DMS 273 (cell line): ENCODE data around the gene DMTF1.
A peak's percentile ranks its signal among the peaks of the same experiment; 100 is the strongest.

Source experiments
- DNase-seq: peaks from one replicate; lab custom pipeline; 2025; ENCODE audit not compliant: unreplicated experiment; lab: John Stamatoyannopoulos, UW

Gene DMTF1

GRCh38 chr7:87144173-87144657, 8.0 kb upstream of the DMTF1 start:
- DNase-seq, result peak; percentile 45

- peak; percentile 98 for DNase-seq
These were observed 5.4 kb upstream of the DMTF1 start for GRCh38 chr7:87146740-87147386.

GRCh38 chr7:87147500-87147899, 4.8 kb upstream of the DMTF1 start:
- DNase-seq, result peak; percentile 91

GRCh38 chr7:87148332-87148955, 3.8 kb upstream of the DMTF1 start:
- DNase-seq, result peak; percentile 76

GRCh38 chr7:87151002-87151728, 1.1 kb upstream of the DMTF1 start:
- DNase-seq, result peak; percentile 57

DNA sequence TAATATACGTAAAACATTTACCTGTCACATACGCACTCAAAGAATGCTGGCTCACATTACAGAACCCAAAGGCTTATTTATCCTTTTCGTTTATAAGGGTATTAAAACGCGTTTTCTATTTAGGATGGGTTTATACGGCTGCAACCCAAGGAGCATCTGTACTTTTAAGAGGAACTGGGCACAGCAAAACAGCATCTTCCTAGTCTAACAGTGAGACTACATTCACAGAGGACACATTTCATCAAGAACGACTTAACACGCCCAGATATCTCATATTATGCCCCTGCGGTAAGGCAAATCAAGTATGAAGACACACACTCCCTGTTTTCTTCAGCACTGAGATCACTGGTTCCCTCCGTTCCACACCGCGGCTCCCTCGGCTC, 533 bp upstream of the DMTF1 start:
- DNase-seq, result no peak

GRCh38 chr7:87152897-87153641, 816 bp downstream of the DMTF1 start:
- DNase-seq, result peak; percentile 65

DNA sequence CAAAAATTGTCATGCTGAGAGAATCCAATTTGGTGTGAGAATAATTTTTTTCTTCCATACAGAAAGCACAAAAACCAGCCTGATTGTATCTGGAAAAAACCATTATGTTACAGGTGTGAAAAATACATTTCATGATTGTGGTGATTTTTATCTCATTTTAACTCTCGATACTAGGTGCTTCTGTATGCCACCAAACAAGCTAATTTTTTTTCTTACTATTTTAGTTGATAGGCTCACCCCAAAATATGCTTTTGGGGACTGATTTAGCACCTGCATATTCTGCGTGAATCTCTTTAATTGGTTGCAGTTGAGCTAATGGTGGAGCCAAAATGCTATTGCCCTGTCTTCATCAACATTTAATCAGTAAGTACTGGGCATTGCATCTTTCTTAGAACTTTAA, 1.9 kb downstream of the DMTF1 start:
- DNase-seq, result no peak

DNA sequence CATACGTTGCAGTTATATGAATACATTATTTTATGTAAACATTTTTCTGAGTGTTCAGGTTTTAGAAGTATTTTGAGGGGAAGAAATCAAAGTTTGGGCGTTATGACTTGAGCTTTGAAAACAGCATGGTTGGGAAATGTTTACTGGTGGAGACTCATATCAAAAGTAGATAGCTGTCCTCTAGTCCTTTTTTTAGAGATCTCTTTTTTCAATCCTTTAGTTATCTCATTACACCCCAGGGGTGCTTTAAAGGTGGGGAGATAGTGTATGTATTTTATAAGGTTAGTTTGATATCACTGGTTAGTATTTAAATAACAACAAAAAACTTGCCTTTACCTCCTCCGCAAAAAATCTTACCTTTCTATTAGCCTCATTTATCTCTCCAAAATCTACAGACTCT, 2.3 kb downstream of the DMTF1 start:
- no peak for DNase-seq

- DNase-seq, result no peak
These were observed 3.5 kb downstream of the DMTF1 start for GRCh38 chr7:87155788-87156187.

- no peak for DNase-seq
These were observed 4.5 kb downstream of the DMTF1 start for GRCh38 chr7:87156709-87157108.

- DNase-seq, result no peak
These were observed 7.3 kb downstream of the DMTF1 start for GRCh38 chr7:87159538-87159937.

DNA sequence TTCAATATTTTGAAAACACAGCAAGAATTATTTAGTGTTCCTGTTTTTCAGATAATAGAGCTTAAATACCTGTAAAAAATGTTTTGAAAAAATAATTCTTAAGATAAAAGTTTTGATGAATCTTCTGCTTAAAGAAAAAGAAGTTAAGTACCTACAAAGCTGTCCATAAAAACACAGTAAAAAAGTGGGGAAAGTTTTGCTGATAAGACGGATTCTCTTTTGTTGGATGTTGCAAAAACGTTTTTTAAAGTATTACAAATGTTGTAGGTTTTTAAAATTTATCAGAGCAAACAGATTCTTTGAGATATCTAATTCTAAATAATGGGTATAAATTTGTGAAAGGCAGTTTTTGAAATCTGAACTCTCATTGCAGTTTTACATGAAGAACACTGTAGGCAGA, 12.2 kb downstream of the DMTF1 start:
- no peak for DNase-seq

GRCh38 chr7:87170828-87171227, 18.6 kb downstream of the DMTF1 start:
- no peak for DNase-seq

DNA sequence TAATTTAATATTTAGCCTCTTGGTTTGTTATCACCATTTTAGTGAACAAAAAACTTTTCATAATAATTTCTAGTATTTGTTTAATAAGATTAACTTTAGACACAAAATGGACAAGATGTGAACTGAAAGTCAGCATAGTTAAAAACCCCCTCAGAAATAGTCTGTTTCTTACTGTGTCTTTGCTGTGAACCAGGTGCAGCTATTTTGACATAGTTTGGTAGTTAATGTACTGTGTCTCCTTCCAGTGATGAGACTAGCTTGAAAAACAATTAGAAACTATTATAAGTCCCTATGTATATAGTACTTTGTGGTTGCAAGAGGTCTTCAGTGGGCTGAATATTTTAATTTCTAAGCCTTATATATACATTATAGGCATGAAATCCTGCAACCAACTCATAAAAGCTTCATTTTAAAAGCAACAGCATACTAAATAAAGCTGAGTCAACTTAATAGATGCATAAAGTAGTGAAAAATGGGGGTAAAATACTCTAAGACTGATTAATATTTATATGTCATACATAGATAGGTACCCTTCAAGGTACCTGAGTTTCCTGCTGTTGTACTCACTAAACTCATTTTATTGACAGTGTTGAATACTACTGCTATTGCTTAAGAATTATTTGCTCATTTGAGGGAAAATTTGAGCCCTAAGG, 19.2 kb downstream of the DMTF1 start:
- no peak for DNase-seq

GRCh38 chr7:87173471-87173870, 21.2 kb downstream of the DMTF1 start:
- no peak for DNase-seq

DNA sequence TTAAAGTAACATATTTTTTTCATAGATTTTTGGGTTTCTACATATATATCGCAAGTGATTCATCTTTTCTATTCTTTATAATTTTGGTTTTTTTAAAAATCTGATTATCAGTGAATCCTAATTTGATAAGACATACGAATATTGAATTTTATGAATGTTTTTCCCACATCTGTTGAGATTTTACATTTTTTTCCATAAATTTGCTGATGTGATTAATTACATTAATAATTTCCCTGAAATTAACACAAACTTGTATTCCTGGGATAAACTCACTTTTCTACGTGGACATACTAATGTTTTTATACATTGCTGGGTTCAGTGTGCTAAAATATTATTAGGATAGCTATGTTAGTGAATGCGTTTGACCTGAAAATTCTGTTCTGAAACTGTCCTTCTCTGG, 26.1 kb downstream of the DMTF1 start:
- DNase-seq, result no peak

GRCh38 chr7:87179180-87179579, 26.9 kb downstream of the DMTF1 start:
- no peak for DNase-seq

DNA sequence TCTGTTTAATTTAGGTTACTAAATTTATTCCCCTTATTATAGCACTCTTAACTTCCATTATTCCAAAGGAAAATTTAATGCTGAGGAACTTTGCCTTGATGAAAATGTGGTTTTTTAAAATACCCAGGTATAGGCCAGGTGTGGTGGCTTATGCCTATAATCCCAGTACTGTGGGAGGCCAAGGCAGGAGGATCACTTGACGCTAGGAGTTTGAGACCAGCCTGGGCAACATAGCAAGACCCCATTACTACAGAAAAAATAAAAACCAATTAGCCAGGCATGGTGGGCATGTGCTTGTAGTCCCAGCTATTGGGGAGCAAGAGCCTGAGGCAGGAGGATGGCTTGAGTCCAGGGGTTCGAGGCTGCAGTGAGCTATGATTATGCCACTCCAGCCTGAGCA, 34.9 kb downstream of the DMTF1 start:
- no peak for DNase-seq

DNA sequence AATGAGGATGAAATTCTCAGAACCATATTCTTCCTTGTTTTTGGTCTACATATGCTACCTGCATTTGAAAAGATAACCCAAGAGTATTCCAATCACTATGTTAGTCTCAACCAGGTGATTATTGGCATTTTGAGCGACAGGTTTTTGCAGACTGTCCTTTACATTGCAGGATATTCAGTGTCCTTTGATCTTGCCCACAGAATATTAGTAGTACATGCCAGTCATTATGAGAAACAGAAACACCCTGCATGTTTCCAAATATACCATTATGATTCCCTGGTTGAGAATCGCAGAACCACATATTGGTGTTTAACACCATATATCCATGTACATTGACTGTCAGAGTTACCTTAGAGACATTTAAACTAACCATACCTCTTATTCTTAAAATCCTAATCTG, 36.7 kb downstream of the DMTF1 start:
- no peak for DNase-seq

DNA sequence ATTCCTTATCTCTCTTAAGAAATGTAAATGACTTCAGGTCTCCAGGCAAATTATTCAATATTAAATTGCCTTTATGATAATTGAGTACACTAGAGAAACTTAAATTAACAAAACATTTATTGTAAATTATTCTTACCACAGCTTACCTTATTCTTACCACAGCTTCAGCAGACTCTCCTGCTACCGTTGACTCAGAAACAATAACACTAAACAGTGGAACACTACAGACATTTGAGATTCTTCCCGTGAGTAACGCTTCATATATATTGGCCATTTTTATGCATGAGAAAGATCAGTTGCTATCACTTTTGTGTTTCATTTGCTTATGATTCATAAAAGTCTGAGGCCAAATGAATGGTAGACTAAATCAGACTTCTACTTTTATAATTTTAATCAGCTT, 38.5 kb downstream of the DMTF1 start:
- DNase-seq, result no peak
